HG03571 (cell line): ENCODE measurements around the gene UGT1A8.
"Not testable (repeated sequence)": the region's sequence is repeated elsewhere in the genome, so short reads cannot be mapped to it uniquely, and the experiment has no call there.

Source experiments
- ATAC-seq: cut with Tn5 transposase; IDR thresholded peaks from one replicate; pipeline ENCODE4 v1.9.1; 2021; ENCODE audit not compliant: unreplicated experiment

The UGT1A8 gene

GRCh38 chr2:233617476-233617875 is at the start of gene UGT1A8:
UGT1A8 (plus strand) TSS chr2:233617633; CDS start chr2:233617708, 75 bp downstream.
- ATAC-seq: not testable (repeated sequence)

- ATAC-seq: no peak
These were observed 46.4 kb upstream of the UGT1A8 start for GRCh38 chr2:233571001-233571400.

GRCh38 chr2:233571462-233571861 is 46.0 kb upstream of the UGT1A8 start:
- no peak for ATAC-seq

- ATAC-seq: no peak
These were observed 45.0 kb upstream of the UGT1A8 start for GRCh38 chr2:233572468-233572867.

GRCh38 chr2:233577341-233577740 is 40.1 kb upstream of the UGT1A8 start:
- not testable (repeated sequence) for ATAC-seq

- ATAC-seq: not testable (repeated sequence)
These were observed 34.0 kb upstream of the UGT1A8 start for GRCh38 chr2:233583217-233583965.

GRCh38 chr2:233584210-233584609 is 33.2 kb upstream of the UGT1A8 start:
- no peak for ATAC-seq

- no peak for ATAC-seq
These were observed 29.0 kb upstream of the UGT1A8 start for GRCh38 chr2:233588400-233588799.

- ATAC-seq: not testable (repeated sequence)
These were observed 24.7 kb upstream of the UGT1A8 start for GRCh38 chr2:233592706-233593105.

GRCh38 chr2:233593201-233593600 is 24.2 kb upstream of the UGT1A8 start:
- no peak for ATAC-seq

GRCh38 chr2:233597522-233597921 is 19.9 kb upstream of the UGT1A8 start:
- ATAC-seq: no peak

- no peak for ATAC-seq
These were observed 18.5 kb upstream of the UGT1A8 start for GRCh38 chr2:233598952-233599351.

GRCh38 chr2:233600386-233600785 is 17.0 kb upstream of the UGT1A8 start:
- no peak for ATAC-seq

- no peak for ATAC-seq
These were observed 15.4 kb upstream of the UGT1A8 start for GRCh38 chr2:233602076-233602475.

GRCh38 chr2:233603520-233603919 is 13.9 kb upstream of the UGT1A8 start:
- no peak for ATAC-seq

GRCh38 chr2:233604826-233605225 is 12.6 kb upstream of the UGT1A8 start:
- ATAC-seq: no peak

GRCh38 chr2:233605680-233606079 is 11.8 kb upstream of the UGT1A8 start:
- ATAC-seq: no peak

- no peak for ATAC-seq
These were observed 6.1 kb upstream of the UGT1A8 start for GRCh38 chr2:233611284-233611683.

- ATAC-seq: no peak
These were observed 2.8 kb downstream of the UGT1A8 start for GRCh38 chr2:233620204-233620603.

GRCh38 chr2:233621863-233622262 is 4.4 kb downstream of the UGT1A8 start:
- not testable (repeated sequence) for ATAC-seq

- no peak for ATAC-seq
These were observed 10.0 kb downstream of the UGT1A8 start for GRCh38 chr2:233627331-233628025.

GRCh38 chr2:233636306-233636705 is 18.9 kb downstream of the UGT1A8 start, which contains the start of gene UGT1A10:
UGT1A10 (plus strand) TSS chr2:233636448; CDS start chr2:233636523, 75 bp downstream.
- not testable (repeated sequence) for ATAC-seq
